TTC549 (cell line): ENCODE data around the gene TP53TG5.

Experiments
- FAIRE-seq: peaks from 2 replicates; lab custom pipeline; 2012; peaks lifted over from hg19 to GRCh38; lab: Jason Lieb, UNC

The TP53TG5 gene

GRCh38 chr20:45345104-45345936, 32.8 kb downstream of the TP53TG5 start:
- no peak for FAIRE-seq

GRCh38 chr20:45344168-45344860, 33.8 kb downstream of the TP53TG5 start:
- FAIRE-seq, result no peak

GRCh38 chr20:45343532-45344167, 34.5 kb downstream of the TP53TG5 start:
- FAIRE-seq, result no peak

- FAIRE-seq, result no peak
Measured at GRCh38 chr20:45342855-45343531, 35.1 kb downstream of the TP53TG5 start.

- FAIRE-seq, result no peak
Measured at GRCh38 chr20:45341939-45342854, 35.9 kb downstream of the TP53TG5 start.

GRCh38 chr20:45341579-45341938, 36.6 kb downstream of the TP53TG5 start:
- FAIRE-seq, result no peak

GRCh38 chr20:45340951-45341350, 37.2 kb downstream of the TP53TG5 start:
- FAIRE-seq, result no peak

GRCh38 chr20:45340236-45340847, 37.8 kb downstream of the TP53TG5 start:
- FAIRE-seq, result no peak

- no peak for FAIRE-seq
Measured at GRCh38 chr20:45339799-45340198, 38.3 kb downstream of the TP53TG5 start.

- FAIRE-seq, result no peak
Measured at GRCh38 chr20:45339084-45339483, 39.0 kb downstream of the TP53TG5 start.

GRCh38 chr20:45338121-45339030, 39.7 kb downstream of the TP53TG5 start:
- FAIRE-seq, result no peak

GRCh38 chr20:45337367-45338120, 40.6 kb downstream of the TP53TG5 start:
- no peak for FAIRE-seq

GRCh38 chr20:45336530-45337366, 41.4 kb downstream of the TP53TG5 start:
- no peak for FAIRE-seq

GRCh38 chr20:45330476-45330875, 47.6 kb downstream of the TP53TG5 start:
- FAIRE-seq, result no peak

- no peak for FAIRE-seq
Measured at GRCh38 chr20:45329497-45330319, 48.4 kb downstream of the TP53TG5 start.

- FAIRE-seq, result no peak
Measured at GRCh38 chr20:45328451-45328850, 49.7 kb downstream of the TP53TG5 start.

GRCh38 chr20:45325371-45325770, 52.8 kb downstream of the TP53TG5 start:
- no peak for FAIRE-seq
